CD14-positive monocyte (primary cell): ENCODE data around the gene RAPGEFL1. TPM values are rescaled to one million over a fixed set of nuclear protein-coding genes. Genes with fewer than 3 reads are reported as not detected.
"Not testable (repeated sequence)": the region's sequence is repeated elsewhere in the genome, so short reads cannot be mapped to it uniquely, and the experiment has no call there.

Experiments
- DNase-seq, 3 donors: peaks; one replicate each; pipeline ENCODE4 v3.0.0-alpha.2; 2011 to 2022
- H2AFZ ChIP-seq: 2 replicates; pipeline ENCODE4 v1.6.0; 2012; ENCODE audit warnings: mild to moderate bottlenecking, low read depth, low read length, inconsistent platforms; ENCODE audit not compliant: insufficient read depth, poor library complexity, severe bottlenecking
- H3K27ac ChIP-seq, 2 donors: 1 replicate in 1 of 2; 2 replicates in 1 of 2; pipeline ENCODE4 v1.5.1; 2012 to 2013; ENCODE audit warnings: low read length in 2 of 2, control low read depth in 1 of 2, inconsistent platforms in 1 of 2, low read depth in 1 of 2, mild to moderate bottlenecking in 1 of 2
- H3K27me3 ChIP-seq, 2 donors: one replicate each; pipeline versions ENCODE4 v1.6.0 to v1.6.1; 2011 to 2013; ENCODE audit warnings: low read length in 2 of 2; ENCODE audit not compliant: control insufficient read depth in 2 of 2, insufficient read depth in 2 of 2
- H3K36me3 ChIP-seq, 2 donors: replicated peaks in 1 of 2; 1 replicate in 1 of 2; 2 replicates in 1 of 2; pipeline versions ENCODE4 v1.5.1 to v1.6.1; 2012 to 2013; ENCODE audit warnings: low read length in 2 of 2, control low read depth in 1 of 2, inconsistent platforms in 1 of 2, mild to moderate bottlenecking in 1 of 2; ENCODE audit not compliant: insufficient read depth in 2 of 2, control insufficient read depth in 1 of 2
- H3K4me1 ChIP-seq, 2 donors: 1 replicate in 1 of 2; 2 replicates in 1 of 2; pipeline versions ENCODE4 v1.5.1 to v1.6.1; 2012 to 2013; ENCODE audit warnings: low read length in 2 of 2, control low read depth in 1 of 2, inconsistent platforms in 1 of 2, mild to moderate bottlenecking in 1 of 2, moderate library complexity in 1 of 2; ENCODE audit not compliant: insufficient read depth in 2 of 2, control insufficient read depth in 1 of 2
- H3K4me2 ChIP-seq: replicated peaks from 2 replicates; pipeline ENCODE3; 2012; ENCODE audit warnings: low read length, moderate library complexity, mild to moderate bottlenecking; ENCODE audit not compliant: poor library complexity, severe bottlenecking; ENCODE audit errors: extremely low read depth
- H3K4me3 ChIP-seq, 3 experiments: fragments of 200-600 bp in 1 of 3; sonication (generic) in 1 of 3; replicated peaks in 1 of 3; 1 replicate in 2 of 3; 2 replicates in 1 of 3; pipeline ENCODE4 v1.5.1; 2011 to 2013; ENCODE audit warnings: low read length in 3 of 3, mild to moderate bottlenecking in 3 of 3, control low read depth in 2 of 3, low read depth in 2 of 3, inconsistent platforms in 1 of 3, moderate library complexity in 1 of 3
- H3K79me2 ChIP-seq: 2 replicates; pipeline ENCODE4 v1.6.0; 2012; ENCODE audit warnings: mild to moderate bottlenecking, control low read depth, inconsistent platforms, low read length, moderate library complexity; ENCODE audit not compliant: insufficient read depth
- H3K9ac ChIP-seq: 2 replicates; pipeline ENCODE4 v1.6.0; 2017; ENCODE audit warnings: low read length, mild to moderate bottlenecking; ENCODE audit not compliant: insufficient read depth, poor library complexity, severe bottlenecking
- H3K9me3 ChIP-seq, 2 donors: replicated peaks in 1 of 2; 1 replicate in 1 of 2; 2 replicates in 1 of 2; pipeline versions ENCODE4 v1.5.1 to v1.6.1; 2012 to 2013; ENCODE audit warnings: low read length in 2 of 2, control low read depth in 1 of 2; ENCODE audit not compliant: control insufficient read depth in 1 of 2, insufficient read depth in 1 of 2
- H4K20me1 ChIP-seq: 2 replicates; pipeline ENCODE4 v1.6.0; 2012; ENCODE audit warnings: mild to moderate bottlenecking, low read length, control low read depth, moderate library complexity; ENCODE audit not compliant: insufficient read depth
- H3K27ac Mint-ChIP-seq, 7 donors: one replicate each; pipeline ENCODE4 v1.8.0; 2020; ENCODE audit warnings: mild to moderate bottlenecking in 7 of 7, mixed read lengths in 7 of 7, moderate library complexity in 6 of 7, inconsistent platforms in 2 of 7
- H3K27me3 Mint-ChIP-seq, 3 donors: one replicate each; pipeline ENCODE4 v1.8.0; 2021 to 2022; ENCODE audit warnings: low read depth in 3 of 3, mild to moderate bottlenecking in 3 of 3, mixed read lengths in 3 of 3, moderate library complexity in 3 of 3, inconsistent platforms in 1 of 3
- H3K36me3 Mint-ChIP-seq, 2 donors: one replicate each; pipeline ENCODE4 v1.8.0; 2020; ENCODE audit warnings: mixed read lengths in 2 of 2, inconsistent platforms in 1 of 2, mild to moderate bottlenecking in 1 of 2
- H3K4me1 Mint-ChIP-seq: one replicate; pipeline ENCODE4 v1.8.0; 2020; ENCODE audit warnings: mild to moderate bottlenecking, mixed read lengths
- H3K4me3 Mint-ChIP-seq, 2 donors: one replicate each; pipeline ENCODE4 v1.8.0; 2020; ENCODE audit warnings: mild to moderate bottlenecking in 2 of 2, mixed read lengths in 2 of 2, moderate library complexity in 1 of 2
- H3K9me3 Mint-ChIP-seq, 7 donors: one replicate each; pipeline ENCODE4 v1.8.0; 2020 to 2022; ENCODE audit warnings: mixed read lengths in 7 of 7, mild to moderate bottlenecking in 6 of 7, moderate library complexity in 6 of 7, inconsistent platforms in 2 of 7
- CTCF ChIP-seq: fragments of 200-600 bp; IDR thresholded peaks from one replicate; pipeline ENCODE4 v1.8.0; 2022; ENCODE audit warnings: antibody characterized with exemption, mild to moderate bottlenecking
- WGBS: methylation state at CpG from one replicate; pipeline ENCODE4 v1.1.5; 2013; ENCODE audit warnings: missing lambda C conversion rate; ENCODE audit not compliant: insufficient coverage; 5-methylcytosine and 5-hydroxymethylcytosine counted together
- intact Hi-C, 2 donors: fragments of 100-400 bp; cut with micrococcal nuclease; formaldehyde crosslinking; loops; one replicate each; pipeline versions ENCODE4 v1.15.0 to v1.15.1; 2023
- polyA plus RNA-seq, 3 donors: library from polyadenylated mRNA; depleted of rRNA in 1 of 3; unstranded in 2 of 3; stranded (reverse) in 1 of 3; fragments of 300-500 nt in 2 of 3; fragments of >200 nt in 1 of 3; fragmentation: Illumina TruSeq in 2 of 3; gene quantifications; 1 replicate in 2 of 3; 2 replicates in 1 of 3; pipeline ENCODE4 v1.2.3, GENCODE V29; 2012 to 2021

RAPGEFL1 gene
- polyA plus RNA-seq, 3 donors = 0.09 to 6.1 (median 0.10) TPM

- no peaks in the 10 kb centered on the region for H3K27me3 ChIP-seq
- H3K79me2 ChIP-seq = no peaks in the 10 kb centered on the region
- no peaks in the 10 kb centered on the region for H3K4me1 ChIP-seq
- Mint-ChIP-seq H3K27ac (no peak overlapping the region), H3K27me3 (peaks cover 0 to 5% (median 1%) of the 10 kb centered on the region in 3 donors), H3K9me3 (peaks cover 0 to 7% (median 3%) of the 10 kb centered on the region in 7 donors), H3K4me3 (no peak overlapping the region), H3K36me3 (no peaks in the 10 kb centered on the region), H3K4me1 (peaks cover 7% of the 10 kb centered on the region)
- H3K9me3 ChIP-seq = no peaks in the 10 kb centered on the region
- 86% methylated on average over 1 of the region's 2 CpGs for WGBS
- no peak overlapping the region for H3K4me3 ChIP-seq
- H3K27ac ChIP-seq = no peak overlapping the region
- no peak for DNase-seq
- no peaks in the 10 kb centered on the region for H3K36me3 ChIP-seq
- intact Hi-C loops = loop anchor here in 1 of 2 donors (10.0 kb wide), 1 partner anchor 205 kb away; the partner anchor contains the start of gene TOP2A
- no peaks in the 10 kb centered on the region for H4K20me1 ChIP-seq
- TF ChIP-seq CTCF = no peak
- H3K9ac ChIP-seq = no peak overlapping the region
- H3K4me2 ChIP-seq = no peak overlapping the region
- H2AFZ ChIP-seq = no peak overlapping the region
These were observed 32.3 kb downstream of the RAPGEFL1 start for GRCh38 chr17:40209404-40210093.

GRCh38 chr17:40213914-40214313, 36.6 kb downstream of the RAPGEFL1 start:
- H3K36me3 ChIP-seq, H3K27ac Mint-ChIP-seq, DNase-seq, H3K27me3 ChIP-seq, H3K9me3 ChIP-seq, H4K20me1 ChIP-seq, H3K4me3 Mint-ChIP-seq, H3K9me3 Mint-ChIP-seq, H3K79me2 ChIP-seq, H3K36me3 Mint-ChIP-seq, H3K4me2 ChIP-seq, intact Hi-C loops, H3K27ac ChIP-seq, H3K4me3 ChIP-seq, H3K9ac ChIP-seq, H2AFZ ChIP-seq, H3K27me3 Mint-ChIP-seq: not testable (repeated sequence)
- peaks cover 15% of the 10 kb centered on the region for H3K4me1 Mint-ChIP-seq
- H3K4me1 ChIP-seq = peaks cover 6 to 10% of the 10 kb centered on the region in 2 donors
- 97% methylated on average over 3 of the region's 6 CpGs for WGBS
